ENCODE measurements around the gene RILPL2.
"Not testable (repeated sequence)": the region's sequence is repeated elsewhere in the genome, so short reads cannot be mapped to it uniquely, and the experiment has no call there.

The RILPL2 gene

DNA sequence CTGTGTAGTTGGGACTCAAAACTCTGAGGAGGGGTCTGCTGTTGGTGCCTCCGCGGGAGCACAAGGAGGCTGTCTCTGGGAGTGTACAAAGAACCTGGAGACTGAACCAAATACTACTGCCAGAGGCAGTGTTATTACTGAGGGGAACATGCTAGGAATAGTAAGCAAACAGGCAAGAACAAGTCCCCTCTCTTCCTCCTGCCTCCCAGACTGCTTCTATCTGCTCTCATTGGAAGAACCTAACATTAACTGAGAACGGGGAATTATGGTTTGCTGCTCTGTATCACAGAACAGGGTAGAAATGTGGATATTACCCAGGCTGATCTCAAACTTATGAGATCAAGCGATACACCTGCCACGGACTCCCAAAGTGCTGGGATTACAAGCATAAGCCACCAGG lies 57.1 kb downstream of the RILPL2 start:
- FAIRE-seq: no peak
- TF ChIP-seq, protein P1, sequence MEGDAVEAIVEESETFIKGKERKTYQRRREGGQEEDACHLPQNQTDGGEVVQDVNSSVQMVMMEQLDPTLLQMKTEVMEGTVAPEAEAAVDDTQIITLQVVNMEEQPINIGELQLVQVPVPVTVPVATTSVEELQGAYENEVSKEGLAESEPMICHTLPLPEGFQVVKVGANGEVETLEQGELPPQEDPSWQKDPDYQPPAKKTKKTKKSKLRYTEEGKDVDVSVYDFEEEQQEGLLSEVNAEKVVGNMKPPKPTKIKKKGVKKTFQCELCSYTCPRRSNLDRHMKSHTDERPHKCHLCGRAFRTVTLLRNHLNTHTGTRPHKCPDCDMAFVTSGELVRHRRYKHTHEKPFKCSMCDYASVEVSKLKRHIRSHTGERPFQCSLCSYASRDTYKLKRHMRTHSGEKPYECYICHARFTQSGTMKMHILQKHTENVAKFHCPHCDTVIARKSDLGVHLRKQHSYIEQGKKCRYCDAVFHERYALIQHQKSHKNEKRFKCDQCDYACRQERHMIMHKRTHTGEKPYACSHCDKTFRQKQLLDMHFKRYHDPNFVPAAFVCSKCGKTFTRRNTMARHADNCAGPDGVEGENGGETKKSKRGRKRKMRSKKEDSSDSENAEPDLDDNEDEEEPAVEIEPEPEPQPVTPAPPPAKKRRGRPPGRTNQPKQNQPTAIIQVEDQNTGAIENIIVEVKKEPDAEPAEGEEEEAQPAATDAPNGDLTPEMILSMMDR (IDR thresholded peaks at IDR 0.05; ENCODE audit: insufficient read depth, missing control alignments): no peak
- DNase-seq (ENCODE audit: insufficient read length, low spot score): no peak

DNA sequence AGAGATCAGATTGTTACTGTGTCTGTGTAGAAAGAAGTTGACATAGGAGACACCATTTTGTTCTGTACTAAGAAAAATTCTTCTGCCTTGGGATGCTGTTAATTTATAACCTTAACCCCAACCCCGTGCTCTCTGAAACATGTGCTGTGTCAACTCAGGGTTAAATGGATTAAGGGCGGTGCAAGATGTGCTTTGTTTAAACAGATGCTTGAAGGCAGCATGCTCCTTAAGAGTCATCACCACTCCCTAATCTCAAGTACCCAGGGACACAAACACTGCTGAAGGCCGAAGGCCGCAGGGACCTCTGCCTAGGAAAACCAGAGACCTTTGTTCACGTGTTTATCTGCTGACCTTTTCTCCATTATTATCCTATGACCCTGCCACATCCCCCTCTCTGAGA lies 64.1 kb downstream of the RILPL2 start:
- not testable (repeated sequence) for FAIRE-seq; DNase-seq (ENCODE audit: insufficient read length, low spot score)

DNA sequence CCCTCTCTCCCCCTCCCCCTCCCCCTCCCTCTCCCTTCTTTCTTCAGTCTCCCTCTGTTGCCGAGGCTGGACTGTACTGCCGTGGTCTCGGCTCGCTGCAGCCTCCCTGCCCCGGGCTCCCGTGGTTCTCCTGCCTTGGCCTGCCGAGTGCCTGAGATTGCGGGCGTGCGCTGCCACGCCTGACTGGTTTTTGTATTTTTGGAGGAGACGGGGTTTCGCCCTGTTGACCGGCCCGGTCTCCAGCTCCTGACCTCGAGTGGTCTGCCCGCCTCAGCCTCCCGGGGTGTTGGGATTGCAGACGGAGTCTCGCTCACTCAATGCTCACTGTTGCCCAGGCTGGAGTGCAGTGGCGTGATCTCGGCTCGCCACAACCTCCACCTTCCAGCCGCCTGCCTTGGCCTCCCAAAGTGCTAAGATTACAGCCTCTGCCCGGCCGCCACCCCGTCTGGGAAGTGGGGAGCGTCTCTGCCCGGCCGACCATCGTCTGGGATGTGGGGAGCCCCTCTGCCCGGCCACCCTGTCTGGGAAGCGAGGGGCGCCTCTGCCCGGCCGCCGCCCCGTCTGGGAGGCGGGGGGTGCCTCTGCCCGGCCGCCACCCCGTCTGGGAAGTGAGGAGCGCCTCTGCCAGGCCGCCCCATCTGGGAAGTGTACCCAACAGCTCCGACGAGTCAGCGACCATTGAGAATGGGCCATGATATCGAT lies 64.7 kb downstream of the RILPL2 start:
- DNase-seq (ENCODE audit: insufficient read length, low spot score); FAIRE-seq: not testable (repeated sequence)

DNA sequence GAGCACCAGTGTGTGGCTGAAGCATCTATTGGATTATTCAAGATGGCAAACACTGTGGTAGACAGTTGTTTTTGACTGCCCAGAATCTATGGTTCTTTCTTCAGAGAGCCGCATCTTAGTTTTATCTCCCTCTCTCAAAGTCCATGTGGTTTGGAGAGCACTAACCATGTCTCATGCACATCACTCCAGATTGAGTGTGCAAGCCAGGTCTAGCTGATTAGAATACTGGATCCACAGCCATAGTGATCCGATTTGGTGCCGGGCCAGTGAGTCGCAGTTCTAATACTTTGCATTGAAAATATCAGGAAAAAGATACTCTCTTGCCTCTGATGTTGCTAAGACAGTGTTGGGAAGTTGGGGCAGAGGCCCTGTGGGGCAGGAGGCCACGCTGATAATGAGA lies 67.3 kb downstream of the RILPL2 start:
- DNase-seq (ENCODE audit: insufficient read length, low spot score): no peak
- TF ChIP-seq, protein P1 (IDR thresholded peaks at IDR 0.05; ENCODE audit: insufficient read depth, missing control alignments): no peak
- no peak for FAIRE-seq

DNA sequence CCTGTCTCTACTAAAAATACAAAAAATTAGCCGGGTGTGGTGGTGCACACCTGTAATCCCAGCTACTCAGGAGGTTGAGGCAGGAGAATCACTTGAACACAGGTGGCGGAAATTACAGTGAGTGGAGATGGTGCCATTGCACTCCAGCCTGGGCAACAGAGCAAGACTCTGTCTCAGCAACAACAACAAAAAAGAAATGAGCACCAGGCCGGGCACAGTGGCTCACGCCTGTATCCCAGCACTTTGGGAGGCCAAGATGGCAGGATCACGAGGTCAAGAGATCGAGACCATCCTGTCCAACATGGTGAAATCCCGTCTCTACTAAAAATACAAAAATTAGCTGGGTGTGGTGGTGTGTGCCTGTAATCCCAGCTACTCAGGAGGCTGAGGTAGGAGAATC lies 68.1 kb downstream of the RILPL2 start:
- FAIRE-seq; DNase-seq (ENCODE audit: insufficient read length, low spot score): not testable (repeated sequence)

DNA sequence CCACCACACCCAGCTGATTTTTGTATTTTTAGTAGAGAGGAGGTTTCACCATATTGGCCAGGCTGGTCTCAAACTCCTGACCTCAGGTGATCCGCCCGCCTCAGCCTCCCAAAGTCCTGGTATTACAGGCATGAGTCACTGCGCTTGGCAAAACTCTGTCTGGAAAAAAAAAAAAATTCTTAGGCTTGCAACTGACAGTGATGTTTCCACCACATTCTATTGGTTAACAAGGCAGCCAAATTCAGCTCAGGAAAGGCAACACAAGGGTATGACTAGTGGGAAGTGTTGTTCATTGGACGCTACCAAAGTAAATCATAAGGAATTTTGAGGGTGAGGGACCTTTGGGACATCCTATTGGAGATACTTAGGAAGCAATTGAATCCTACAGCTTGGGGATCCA lies 69.0 kb downstream of the RILPL2 start:
- TF ChIP-seq, protein P1 (IDR thresholded peaks at IDR 0.05; ENCODE audit: insufficient read depth, missing control alignments): no peak
- FAIRE-seq: no peak

More for the DNA sequence above, 69.0 kb downstream of the RILPL2 start:
- no peak for DNase-seq (ENCODE audit: insufficient read length, low spot score)

Measured in D721Med (cell line).